GM23248 (cell line): Measurements from ENCODE around the gene AOPEP.

Experiments used
- EZH2 ChIP-seq: fragments of 200-600 bp; sonication (generic); IDR thresholded peaks from 2 replicates; pipeline ENCODE4 v1.6.1; 2018; ENCODE audit warnings: antibody characterized with exemption, mild to moderate bottlenecking; ENCODE audit not compliant: insufficient read depth, poor library complexity, severe bottlenecking
- EZH2phosphoT487 ChIP-seq: fragments of 200-600 bp; sonication (generic); IDR thresholded peaks from 2 replicates; pipeline ENCODE4 v1.6.1; 2018; ENCODE audit warnings: antibody characterized with exemption, moderate library complexity, mild to moderate bottlenecking, low read depth; ENCODE audit not compliant: insufficient read depth

GRCh38 chr9:94911986-94912635 is 185.6 kb downstream of the AOPEP start:
- TF ChIP-seq EZH2, result no peak
- TF ChIP-seq EZH2phosphoT487, result no peak
